RWPE2 (cell line): ENCODE results near the gene AEBP1.

Source experiments
- ATAC-seq: fragments of 200-7000 bp; cut with Tn5 transposase; 3 replicates; pipeline ENCODE4 v1.9.1; 2021; ENCODE audit warnings: low read depth
- DNase-seq: peaks from one replicate; pipeline ENCODE4 v3.0.0-alpha.2; 2020; ENCODE audit warnings: low spot score
- H3K27ac ChIP-seq: fragments of 450-650 bp; 2 replicates; pipeline ENCODE4 v1.5.1; 2017; ENCODE audit warnings: mild to moderate bottlenecking; ENCODE audit not compliant: poor library complexity, severe bottlenecking
- H3K27me3 ChIP-seq: fragments of 250-450 bp; sonication (Bioruptor Pico); 2 replicates; pipeline ENCODE4 v1.5.1; 2021; ENCODE audit warnings: mild to moderate bottlenecking, moderate library complexity; ENCODE audit not compliant: insufficient read depth, poor library complexity, severe bottlenecking
- H3K36me3 ChIP-seq: fragments of 250-450 bp; sonication (Bioruptor Pico); 2 replicates; pipeline ENCODE4 v1.5.1; 2020; ENCODE audit warnings: low read depth, mild to moderate bottlenecking, moderate library complexity
- H3K4me1 ChIP-seq: fragments of 250-450 bp; sonication (Bioruptor Pico); 2 replicates; pipeline ENCODE4 v1.5.1; 2021; ENCODE audit warnings: mild to moderate bottlenecking, moderate library complexity; ENCODE audit not compliant: insufficient read depth, poor library complexity, severe bottlenecking
- H3K4me3 ChIP-seq: fragments of 250-450 bp; sonication (Bioruptor Pico); 2 replicates; pipeline ENCODE4 v1.5.1; 2021; ENCODE audit warnings: mild to moderate bottlenecking, moderate library complexity; ENCODE audit not compliant: severe bottlenecking
- H3K9me3 ChIP-seq: fragments of 250-450 bp; sonication (Bioruptor Pico); 2 replicates; pipeline ENCODE4 v1.5.1; 2021; ENCODE audit warnings: mild to moderate bottlenecking, moderate library complexity; ENCODE audit not compliant: severe bottlenecking
- TF ChIP-seq, protein P1 (sequence below): fragments of 450-650 bp; IDR thresholded peaks from one replicate; pipeline ENCODE4 v1.5.1; 2017; ENCODE audit warnings: mild to moderate bottlenecking, moderate library complexity; ENCODE audit not compliant: poor library complexity, severe bottlenecking

Gene AEBP1

DNA sequence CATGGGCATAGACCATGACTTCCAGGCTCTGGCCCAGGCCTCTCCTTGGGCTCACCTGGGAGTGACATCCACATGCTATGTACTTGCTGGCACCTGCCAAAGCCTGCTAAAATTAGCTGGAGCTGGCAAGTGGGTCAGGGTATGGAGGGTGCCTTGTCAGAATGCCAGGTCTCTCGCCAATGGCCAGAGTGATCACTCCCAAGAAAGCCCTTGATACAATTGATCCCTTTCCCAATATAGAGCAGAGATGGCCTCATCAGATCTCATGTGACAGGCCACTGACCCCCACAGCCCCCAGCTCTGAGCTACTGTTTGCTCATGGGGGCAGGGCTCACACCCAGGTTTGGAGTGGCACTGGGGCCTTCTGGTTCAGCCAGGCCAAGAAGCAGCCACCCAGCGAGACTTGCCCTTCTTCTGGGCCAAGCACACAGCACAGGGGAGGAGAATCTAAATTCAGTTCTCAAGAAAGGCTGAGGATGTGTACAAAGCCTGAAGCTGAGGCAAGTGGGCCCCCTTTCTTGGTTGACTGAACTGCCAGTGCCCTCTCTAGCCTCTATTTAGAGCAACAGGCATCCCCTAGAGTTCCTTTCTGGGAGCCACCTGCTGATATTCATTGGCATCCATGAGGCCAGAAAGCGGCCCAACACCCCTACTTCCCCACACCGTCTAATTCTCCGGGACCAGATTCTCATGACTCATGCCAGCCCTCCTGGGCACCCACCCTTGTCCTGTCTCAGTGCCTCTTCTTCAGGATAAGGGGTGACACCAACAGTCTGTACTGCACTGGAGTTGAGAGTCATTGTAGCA is 55.9 kb downstream of the AEBP1 start:
- Histone ChIP-seq H3K27ac (no peak overlapping the region), H3K4me1 (peaks cover 2% of the 10 kb centered on the region), H3K4me3 (no peak overlapping the region), H3K9me3 (peaks cover 4% of the 10 kb centered on the region), H3K27me3 (no peaks in the 10 kb centered on the region), H3K36me3 (no peaks in the 10 kb centered on the region)
- TF ChIP-seq, protein P1, sequence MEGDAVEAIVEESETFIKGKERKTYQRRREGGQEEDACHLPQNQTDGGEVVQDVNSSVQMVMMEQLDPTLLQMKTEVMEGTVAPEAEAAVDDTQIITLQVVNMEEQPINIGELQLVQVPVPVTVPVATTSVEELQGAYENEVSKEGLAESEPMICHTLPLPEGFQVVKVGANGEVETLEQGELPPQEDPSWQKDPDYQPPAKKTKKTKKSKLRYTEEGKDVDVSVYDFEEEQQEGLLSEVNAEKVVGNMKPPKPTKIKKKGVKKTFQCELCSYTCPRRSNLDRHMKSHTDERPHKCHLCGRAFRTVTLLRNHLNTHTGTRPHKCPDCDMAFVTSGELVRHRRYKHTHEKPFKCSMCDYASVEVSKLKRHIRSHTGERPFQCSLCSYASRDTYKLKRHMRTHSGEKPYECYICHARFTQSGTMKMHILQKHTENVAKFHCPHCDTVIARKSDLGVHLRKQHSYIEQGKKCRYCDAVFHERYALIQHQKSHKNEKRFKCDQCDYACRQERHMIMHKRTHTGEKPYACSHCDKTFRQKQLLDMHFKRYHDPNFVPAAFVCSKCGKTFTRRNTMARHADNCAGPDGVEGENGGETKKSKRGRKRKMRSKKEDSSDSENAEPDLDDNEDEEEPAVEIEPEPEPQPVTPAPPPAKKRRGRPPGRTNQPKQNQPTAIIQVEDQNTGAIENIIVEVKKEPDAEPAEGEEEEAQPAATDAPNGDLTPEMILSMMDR: no peak
- ATAC-seq: no peak
- DNase-seq: no peak

DNA sequence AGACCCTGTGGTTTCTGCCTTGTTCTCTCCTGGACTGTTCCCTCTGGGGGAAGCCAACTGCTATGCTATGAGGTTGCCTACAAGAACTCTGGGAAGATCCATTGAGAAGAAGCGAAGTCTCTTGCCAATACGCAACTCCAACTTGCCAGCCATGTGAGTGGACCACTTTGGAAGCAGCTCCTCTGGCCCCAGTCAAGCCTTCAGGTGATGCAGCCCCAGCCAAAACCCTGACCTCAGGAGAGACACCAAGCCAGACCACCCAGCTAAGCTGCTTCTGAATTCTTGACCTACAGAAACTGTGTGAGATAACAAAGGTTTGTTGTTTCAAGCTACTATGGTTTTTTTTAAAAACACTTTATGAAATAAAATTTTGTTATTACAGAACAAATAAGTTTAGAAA is 57.2 kb downstream of the AEBP1 start:
- H3K4me1 ChIP-seq: peaks cover 2% of the 10 kb centered on the region
- no peak overlapping the region for H3K4me3 ChIP-seq
- H3K27me3 ChIP-seq: no peaks in the 10 kb centered on the region
- H3K36me3 ChIP-seq: no peaks in the 10 kb centered on the region
- ATAC-seq: no peak
- H3K9me3 ChIP-seq: peaks cover 4% of the 10 kb centered on the region
- no peak overlapping the region for H3K27ac ChIP-seq
- TF ChIP-seq, protein P1: no peak
- no peak for DNase-seq

DNA sequence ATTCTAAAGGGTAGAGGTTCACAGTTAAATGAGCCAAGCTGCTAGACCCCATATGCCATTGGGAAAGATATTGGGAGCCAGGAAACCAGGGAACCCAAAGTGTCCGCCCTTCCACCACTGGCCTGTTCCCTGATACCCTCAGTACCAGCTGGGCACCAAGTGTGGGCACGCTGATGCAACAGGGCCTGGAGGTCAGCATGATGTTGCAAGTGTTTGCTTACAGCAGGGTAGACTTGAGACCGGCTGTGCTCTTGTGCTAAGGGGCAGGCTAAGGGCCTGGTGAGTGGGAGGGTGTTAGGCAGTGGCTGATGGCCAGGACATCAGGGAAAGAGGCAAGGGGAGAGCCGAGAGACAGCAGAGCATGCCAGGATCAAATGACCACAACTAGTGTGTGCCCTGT is 58.0 kb downstream of the AEBP1 start:
- DNase-seq: no peak
- no peak overlapping the region for H3K27ac ChIP-seq
- ATAC-seq: no peak
- no peaks in the 10 kb centered on the region for H3K36me3 ChIP-seq
- TF ChIP-seq, protein P1: no peak
- peaks cover 4% of the 10 kb centered on the region for H3K9me3 ChIP-seq
- peaks cover 2% of the 10 kb centered on the region for H3K4me1 ChIP-seq
- no peak overlapping the region for H3K4me3 ChIP-seq
- H3K27me3 ChIP-seq: no peaks in the 10 kb centered on the region

DNA sequence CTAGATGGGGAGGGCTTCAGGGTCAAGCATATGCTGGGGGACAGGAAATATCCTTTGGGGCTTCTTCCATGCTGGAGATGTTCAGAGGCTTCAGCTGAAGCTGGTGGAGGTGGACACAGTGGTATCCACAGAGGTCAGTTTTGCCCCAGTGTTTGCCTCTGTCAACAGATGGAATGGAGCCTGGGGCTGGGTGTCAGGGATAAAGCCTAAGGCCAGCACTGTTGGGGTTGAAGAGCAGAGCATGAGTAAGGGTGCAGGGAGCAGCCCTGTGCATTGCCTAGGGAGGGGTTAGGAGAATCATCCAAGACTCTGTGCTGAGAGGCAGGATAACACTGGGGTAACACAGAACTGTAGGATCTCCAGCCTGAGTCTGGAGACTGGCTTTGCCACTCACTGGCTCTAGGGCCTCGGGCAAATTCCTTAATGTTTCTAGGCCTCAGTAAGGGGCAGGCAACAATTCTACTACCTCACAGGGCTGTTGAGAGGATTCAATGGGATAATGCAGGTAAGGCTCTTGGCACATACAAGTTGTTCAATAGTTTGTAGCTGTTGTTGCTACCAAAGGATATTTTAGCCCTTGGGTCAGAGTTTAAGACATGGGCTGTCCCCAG is 58.7 kb downstream of the AEBP1 start:
- H3K4me3 ChIP-seq: no peak overlapping the region
- peaks cover 2% of the 10 kb centered on the region for H3K4me1 ChIP-seq
- TF ChIP-seq, protein P1: no peak
- no peak overlapping the region for H3K27ac ChIP-seq
- peaks cover 4% of the 10 kb centered on the region for H3K9me3 ChIP-seq
- no peak for DNase-seq
- H3K27me3 ChIP-seq: no peaks in the 10 kb centered on the region
- no peaks in the 10 kb centered on the region for H3K36me3 ChIP-seq
- peak; percentile 27; the same call in 1 of the 3 replicates for ATAC-seq

DNA sequence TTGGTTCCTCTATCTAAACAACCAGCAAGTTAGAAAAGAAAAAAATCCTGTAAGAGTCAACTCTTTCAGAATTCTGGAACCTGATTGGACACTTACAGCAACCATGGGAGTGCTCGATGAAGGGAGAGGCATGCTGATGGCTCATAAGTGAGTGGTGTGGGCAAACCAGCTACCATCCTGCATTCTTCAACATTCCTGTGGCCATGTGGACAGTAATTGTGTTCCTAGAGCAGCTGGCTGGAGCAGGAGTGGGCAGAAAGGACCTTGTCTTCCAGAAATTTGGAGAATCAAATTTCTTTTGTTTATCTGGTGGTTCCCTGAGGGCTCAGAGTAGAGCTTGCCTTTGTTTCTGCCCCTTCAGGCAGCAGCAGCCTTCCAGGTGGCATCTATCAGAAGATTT is 59.4 kb downstream of the AEBP1 start:
- Histone ChIP-seq H3K27me3 (no peaks in the 10 kb centered on the region), H3K27ac (no peak overlapping the region), H3K4me3 (no peak overlapping the region), H3K36me3 (no peaks in the 10 kb centered on the region), H3K9me3 (peaks cover 4% of the 10 kb centered on the region), H3K4me1 (peaks cover 2% of the 10 kb centered on the region)
- TF ChIP-seq, protein P1: no peak
- DNase-seq (no peak), ATAC-seq (peak; percentile 79)
